ENCODE data around the gene TBC1D14.

GRCh38 chr4:6910340-6910959, 824 bp downstream of the TBC1D14 start:
- TF ChIP-seq EZH2 (IDR thresholded peaks at IDR 0.05; ENCODE audit: borderline replicate concordance, low read depth, low read length, poor library complexity, severe bottlenecking) (no peak), CTCF (conservative IDR thresholded peaks at IDR 0.05; ENCODE audit: low read depth, low read length) (peak; percentile 28; the same call in 1 of the 2 replicates)
